Measurements from ENCODE around the gene USP31.

Gene USP31

GRCh38 chr16:23059433-23059832 lies 89.8 kb downstream of the USP31 start:
- no peak overlapping the region for H3K9ac ChIP-seq (ENCODE audit: low read length in 5 of 5)
- H3K27me3 ChIP-seq (ENCODE audit: control insufficient read depth in 5 of 5, insufficient read depth in 4 of 5, low read length in 5 of 5), result peaks cover 0 to 6% (median 3%) of the 10 kb centered on the region in 5 donors
- H3K9me3 ChIP-seq (ENCODE audit: control insufficient read depth in 5 of 5, low read length in 5 of 5), result no peaks in the 10 kb centered on the region
- no peaks in the 10 kb centered on the region for H3K36me3 ChIP-seq (ENCODE audit: control insufficient read depth in 5 of 5, insufficient read depth in 5 of 5, low read length in 5 of 5)
- H3K4me1 ChIP-seq (ENCODE audit: control insufficient read depth in 5 of 5, insufficient read depth in 5 of 5, low read length in 5 of 5), result peaks cover 0 to 4% (median 0%) of the 10 kb centered on the region in 5 donors
- no peak overlapping the region for H3K4me3 ChIP-seq (ENCODE audit: low read depth in 1 of 5, low read length in 5 of 5)
- no peak overlapping the region for H3K27ac ChIP-seq (ENCODE audit: low read depth, low read length)

GRCh38 chr16:23058576-23058975 lies 90.7 kb downstream of the USP31 start:
- no peak overlapping the region for H3K4me3 ChIP-seq (ENCODE audit: low read depth in 1 of 5, low read length in 5 of 5)
- no peak overlapping the region for H3K27ac ChIP-seq (ENCODE audit: low read depth, low read length)
- H3K9ac ChIP-seq (ENCODE audit: low read length in 5 of 5), result no peak overlapping the region
- H3K4me1 ChIP-seq (ENCODE audit: control insufficient read depth in 5 of 5, insufficient read depth in 5 of 5, low read length in 5 of 5), result peaks cover 0 to 4% (median 0%) of the 10 kb centered on the region in 5 donors
- peaks cover 0 to 6% (median 3%) of the 10 kb centered on the region in 5 donors for H3K27me3 ChIP-seq (ENCODE audit: control insufficient read depth in 5 of 5, insufficient read depth in 4 of 5, low read length in 5 of 5)
- no peaks in the 10 kb centered on the region for H3K9me3 ChIP-seq (ENCODE audit: control insufficient read depth in 5 of 5, low read length in 5 of 5)
- no peaks in the 10 kb centered on the region for H3K36me3 ChIP-seq (ENCODE audit: control insufficient read depth in 5 of 5, insufficient read depth in 5 of 5, low read length in 5 of 5)

- Histone ChIP-seq H3K9ac (ENCODE audit: low read length in 5 of 5) (no peak overlapping the region), H3K9me3 (ENCODE audit: control insufficient read depth in 5 of 5, low read length in 5 of 5) (no peaks in the 10 kb centered on the region), H3K27ac (ENCODE audit: low read depth, low read length) (no peak overlapping the region), H3K36me3 (ENCODE audit: control insufficient read depth in 5 of 5, insufficient read depth in 5 of 5, low read length in 5 of 5) (no peaks in the 10 kb centered on the region), H3K4me3 (ENCODE audit: low read depth in 1 of 5, low read length in 5 of 5) (no peak overlapping the region), H3K27me3 (ENCODE audit: control insufficient read depth in 5 of 5, insufficient read depth in 4 of 5, low read length in 5 of 5) (peaks cover 8 to 11% (median 9%) of the 10 kb centered on the region in 5 donors), H3K4me1 (ENCODE audit: control insufficient read depth in 5 of 5, insufficient read depth in 5 of 5, low read length in 5 of 5) (peaks cover 0 to 4% (median 0%) of the 10 kb centered on the region in 5 donors)
Measured at GRCh38 chr16:23057013-23057596, 92.1 kb downstream of the USP31 start.

GRCh38 chr16:23055481-23055880 lies 93.8 kb downstream of the USP31 start:
- Histone ChIP-seq H3K4me1 (ENCODE audit: control insufficient read depth in 5 of 5, insufficient read depth in 5 of 5, low read length in 5 of 5) (peaks cover 0 to 2% (median 0%) of the 10 kb centered on the region in 5 donors), H3K27me3 (ENCODE audit: control insufficient read depth in 5 of 5, insufficient read depth in 4 of 5, low read length in 5 of 5) (peaks cover 9 to 17% (median 15%) of the 10 kb centered on the region in 5 donors), H3K27ac (ENCODE audit: low read depth, low read length) (no peak overlapping the region), H3K4me3 (ENCODE audit: low read depth in 1 of 5, low read length in 5 of 5) (no peak overlapping the region), H3K9ac (ENCODE audit: low read length in 5 of 5) (no peak overlapping the region), H3K9me3 (ENCODE audit: control insufficient read depth in 5 of 5, low read length in 5 of 5) (no peaks in the 10 kb centered on the region), H3K36me3 (ENCODE audit: control insufficient read depth in 5 of 5, insufficient read depth in 5 of 5, low read length in 5 of 5) (no peaks in the 10 kb centered on the region)

GRCh38 chr16:23052908-23053580 lies 96.2 kb downstream of the USP31 start:
- Histone ChIP-seq H3K9ac (ENCODE audit: low read length in 5 of 5) (no peak overlapping the region), H3K9me3 (ENCODE audit: control insufficient read depth in 5 of 5, low read length in 5 of 5) (no peaks in the 10 kb centered on the region), H3K27me3 (ENCODE audit: control insufficient read depth in 5 of 5, insufficient read depth in 4 of 5, low read length in 5 of 5) (peaks cover 9 to 25% (median 18%) of the 10 kb centered on the region in 5 donors), H3K27ac (ENCODE audit: low read depth, low read length) (no peak overlapping the region), H3K4me3 (ENCODE audit: low read depth in 1 of 5, low read length in 5 of 5) (no peak overlapping the region), H3K36me3 (ENCODE audit: control insufficient read depth in 5 of 5, insufficient read depth in 5 of 5, low read length in 5 of 5) (no peaks in the 10 kb centered on the region), H3K4me1 (ENCODE audit: control insufficient read depth in 5 of 5, insufficient read depth in 5 of 5, low read length in 5 of 5) (no peaks in the 10 kb centered on the region)

- Histone ChIP-seq H3K9me3 (ENCODE audit: control insufficient read depth in 5 of 5, low read length in 5 of 5) (no peaks in the 10 kb centered on the region), H3K36me3 (ENCODE audit: control insufficient read depth in 5 of 5, insufficient read depth in 5 of 5, low read length in 5 of 5) (no peaks in the 10 kb centered on the region), H3K4me3 (ENCODE audit: low read depth in 1 of 5, low read length in 5 of 5) (no peak overlapping the region), H3K27ac (ENCODE audit: low read depth, low read length) (no peak overlapping the region), H3K27me3 (ENCODE audit: control insufficient read depth in 5 of 5, insufficient read depth in 4 of 5, low read length in 5 of 5) (peaks cover 9 to 29% (median 20%) of the 10 kb centered on the region in 5 donors), H3K9ac (ENCODE audit: low read length in 5 of 5) (no peak overlapping the region), H3K4me1 (ENCODE audit: control insufficient read depth in 5 of 5, insufficient read depth in 5 of 5, low read length in 5 of 5) (no peaks in the 10 kb centered on the region)
Measured at GRCh38 chr16:23052221-23052620, 97.0 kb downstream of the USP31 start.

- Histone ChIP-seq H3K9me3 (ENCODE audit: control insufficient read depth in 5 of 5, low read length in 5 of 5) (no peaks in the 10 kb centered on the region), H3K4me1 (ENCODE audit: control insufficient read depth in 5 of 5, insufficient read depth in 5 of 5, low read length in 5 of 5) (no peaks in the 10 kb centered on the region), H3K36me3 (ENCODE audit: control insufficient read depth in 5 of 5, insufficient read depth in 5 of 5, low read length in 5 of 5) (no peaks in the 10 kb centered on the region), H3K27ac (ENCODE audit: low read depth, low read length) (no peak overlapping the region), H3K4me3 (ENCODE audit: low read depth in 1 of 5, low read length in 5 of 5) (no peak overlapping the region), H3K9ac (ENCODE audit: low read length in 5 of 5) (no peak overlapping the region), H3K27me3 (ENCODE audit: control insufficient read depth in 5 of 5, insufficient read depth in 4 of 5, low read length in 5 of 5) (peaks cover 9 to 29% (median 20%) of the 10 kb centered on the region in 5 donors)
Measured at GRCh38 chr16:23051587-23051986, 97.7 kb downstream of the USP31 start.

GRCh38 chr16:23048164-23048563 lies 101.1 kb downstream of the USP31 start:
- H3K9ac ChIP-seq (ENCODE audit: low read length in 5 of 5), result no peak overlapping the region
- no peaks in the 10 kb centered on the region for H3K36me3 ChIP-seq (ENCODE audit: control insufficient read depth in 5 of 5, insufficient read depth in 5 of 5, low read length in 5 of 5)
- H3K27ac ChIP-seq (ENCODE audit: low read depth, low read length), result no peak overlapping the region
- H3K27me3 ChIP-seq (ENCODE audit: control insufficient read depth in 5 of 5, insufficient read depth in 4 of 5, low read length in 5 of 5), result peaks cover 9 to 29% (median 14%) of the 10 kb centered on the region in 5 donors
- H3K4me3 ChIP-seq (ENCODE audit: low read depth in 1 of 5, low read length in 5 of 5), result no peak overlapping the region
- H3K4me1 ChIP-seq (ENCODE audit: control insufficient read depth in 5 of 5, insufficient read depth in 5 of 5, low read length in 5 of 5), result no peaks in the 10 kb centered on the region
- peaks cover 0 to 7% (median 5%) of the 10 kb centered on the region in 5 donors for H3K9me3 ChIP-seq (ENCODE audit: control insufficient read depth in 5 of 5, low read length in 5 of 5)

- Histone ChIP-seq H3K4me1 (ENCODE audit: control insufficient read depth in 5 of 5, insufficient read depth in 5 of 5, low read length in 5 of 5) (no peaks in the 10 kb centered on the region), H3K36me3 (ENCODE audit: control insufficient read depth in 5 of 5, insufficient read depth in 5 of 5, low read length in 5 of 5) (no peaks in the 10 kb centered on the region), H3K27ac (ENCODE audit: low read depth, low read length) (no peak overlapping the region), H3K27me3 (ENCODE audit: control insufficient read depth in 5 of 5, insufficient read depth in 4 of 5, low read length in 5 of 5) (peaks cover 0 to 12% (median 0%) of the 10 kb centered on the region in 5 donors), H3K9me3 (ENCODE audit: control insufficient read depth in 5 of 5, low read length in 5 of 5) (peaks cover 0 to 7% (median 5%) of the 10 kb centered on the region in 5 donors), H3K9ac (ENCODE audit: low read length in 5 of 5) (no peak overlapping the region), H3K4me3 (ENCODE audit: low read depth in 1 of 5, low read length in 5 of 5) (no peak overlapping the region)
Measured at GRCh38 chr16:23045025-23045424, 104.2 kb downstream of the USP31 start.

GRCh38 chr16:23040246-23040645 lies 109.0 kb downstream of the USP31 start:
- no peaks in the 10 kb centered on the region for H3K4me1 ChIP-seq (ENCODE audit: control insufficient read depth in 5 of 5, insufficient read depth in 5 of 5, low read length in 5 of 5)

More at GRCh38 chr16:23040246-23040645, 109.0 kb downstream of the USP31 start:
- peaks cover 0 to 12% (median 5%) of the 10 kb centered on the region in 5 donors for H3K9me3 ChIP-seq (ENCODE audit: control insufficient read depth in 5 of 5, low read length in 5 of 5)
- no peak overlapping the region for H3K27ac ChIP-seq (ENCODE audit: low read depth, low read length)
- no peak overlapping the region for H3K4me3 ChIP-seq (ENCODE audit: low read depth in 1 of 5, low read length in 5 of 5)
- no peaks in the 10 kb centered on the region for H3K27me3 ChIP-seq (ENCODE audit: control insufficient read depth in 5 of 5, insufficient read depth in 4 of 5, low read length in 5 of 5)
- H3K9ac ChIP-seq (ENCODE audit: low read length in 5 of 5), result no peak overlapping the region
- H3K36me3 ChIP-seq (ENCODE audit: control insufficient read depth in 5 of 5, insufficient read depth in 5 of 5, low read length in 5 of 5), result no peaks in the 10 kb centered on the region

Measured in subcutaneous abdominal adipose tissue (tissue), 5 donors.